HL-60 (cell line): ENCODE data around the gene SLC1A7.

Experiments
- GABPA ChIP-seq: IDR thresholded peaks from 2 replicates; pipeline ENCODE4 v1.6.1; 2012; ENCODE audit warnings: low read depth
- POLR2AphosphoS5 ChIP-seq: IDR thresholded peaks from 2 replicates; pipeline ENCODE4 v1.6.1; 2012; ENCODE audit warnings: low read depth
- TF ChIP-seq, protein P1 (sequence below): IDR thresholded peaks from one replicate; pipeline ENCODE4 v1.5.1; 2011; ENCODE audit warnings: low read length, control low read depth, inconsistent platforms; ENCODE audit not compliant: insufficient read depth

DNA sequence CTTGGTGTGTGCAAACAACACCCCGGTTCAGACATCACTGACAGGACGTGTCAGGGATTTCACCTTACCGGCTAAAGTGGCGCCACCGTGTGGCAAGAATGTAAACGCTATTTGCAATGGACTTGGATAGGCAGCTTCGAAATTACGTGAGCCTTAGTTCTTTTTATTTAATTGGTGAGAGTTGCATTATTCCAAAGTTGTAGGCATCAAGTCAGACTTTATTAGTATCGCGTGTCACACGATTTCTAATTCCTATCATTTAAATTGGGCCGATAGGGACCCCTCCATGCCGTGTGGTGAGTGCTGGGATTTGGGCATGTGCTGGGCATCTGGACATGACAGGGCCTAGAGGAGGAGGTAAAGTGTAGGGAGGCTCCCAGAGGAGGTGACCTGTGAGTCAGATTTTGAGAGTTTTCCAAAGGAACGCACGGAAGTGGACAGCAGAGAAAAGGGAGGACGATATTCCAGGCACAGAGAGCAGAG is 39.7 kb upstream of the SLC1A7 start:
- TF ChIP-seq, protein P1, sequence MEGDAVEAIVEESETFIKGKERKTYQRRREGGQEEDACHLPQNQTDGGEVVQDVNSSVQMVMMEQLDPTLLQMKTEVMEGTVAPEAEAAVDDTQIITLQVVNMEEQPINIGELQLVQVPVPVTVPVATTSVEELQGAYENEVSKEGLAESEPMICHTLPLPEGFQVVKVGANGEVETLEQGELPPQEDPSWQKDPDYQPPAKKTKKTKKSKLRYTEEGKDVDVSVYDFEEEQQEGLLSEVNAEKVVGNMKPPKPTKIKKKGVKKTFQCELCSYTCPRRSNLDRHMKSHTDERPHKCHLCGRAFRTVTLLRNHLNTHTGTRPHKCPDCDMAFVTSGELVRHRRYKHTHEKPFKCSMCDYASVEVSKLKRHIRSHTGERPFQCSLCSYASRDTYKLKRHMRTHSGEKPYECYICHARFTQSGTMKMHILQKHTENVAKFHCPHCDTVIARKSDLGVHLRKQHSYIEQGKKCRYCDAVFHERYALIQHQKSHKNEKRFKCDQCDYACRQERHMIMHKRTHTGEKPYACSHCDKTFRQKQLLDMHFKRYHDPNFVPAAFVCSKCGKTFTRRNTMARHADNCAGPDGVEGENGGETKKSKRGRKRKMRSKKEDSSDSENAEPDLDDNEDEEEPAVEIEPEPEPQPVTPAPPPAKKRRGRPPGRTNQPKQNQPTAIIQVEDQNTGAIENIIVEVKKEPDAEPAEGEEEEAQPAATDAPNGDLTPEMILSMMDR: peak; percentile 85
- TF ChIP-seq POLR2AphosphoS5 (no peak), GABPA (no peak)
